Measurements from ENCODE around the gene NRCAM.
"Not testable (repeated sequence)": the region's sequence is repeated elsewhere in the genome, so short reads cannot be mapped to it uniquely, and the experiment has no call there.

NRCAM gene

GRCh38 chr7:108395426-108395825, 60.8 kb downstream of the NRCAM start:
- DNase-seq (no peak), ATAC-seq (no peak)

GRCh38 chr7:108393097-108393496, 63.1 kb downstream of the NRCAM start:
- not testable (repeated sequence) for DNase-seq, ATAC-seq

GRCh38 chr7:108387686-108388085, 68.5 kb downstream of the NRCAM start:
- DNase-seq, ATAC-seq: not testable (repeated sequence)

GRCh38 chr7:108385834-108386422, 70.3 kb downstream of the NRCAM start:
- DNase-seq: no peak
- ATAC-seq: no peak

- no peak for DNase-seq
- peak; percentile 61 for ATAC-seq
Measured at GRCh38 chr7:108384716-108385483, 71.3 kb downstream of the NRCAM start.

GRCh38 chr7:108382932-108383331, 73.3 kb downstream of the NRCAM start:
- ATAC-seq (no peak), DNase-seq (no peak)

- ATAC-seq: no peak
- DNase-seq: no peak
Measured at GRCh38 chr7:108380517-108380916, 75.7 kb downstream of the NRCAM start.

- no peak for ATAC-seq
Measured at GRCh38 chr7:108376206-108376605, 80.0 kb downstream of the NRCAM start.

GRCh38 chr7:108375668-108376067, 80.6 kb downstream of the NRCAM start:
- no peak for DNase-seq
- ATAC-seq: no peak

More at GRCh38 chr7:108376206-108376605, 80.0 kb downstream of the NRCAM start:
- DNase-seq: no peak

GRCh38 chr7:108374899-108375298, 81.3 kb downstream of the NRCAM start:
- no peak for ATAC-seq

GRCh38 chr7:108372618-108373017, 83.6 kb downstream of the NRCAM start:
- no peak for DNase-seq
- no peak for ATAC-seq

More at GRCh38 chr7:108374899-108375298, 81.3 kb downstream of the NRCAM start:
- no peak for DNase-seq

GRCh38 chr7:108370616-108371015, 85.6 kb downstream of the NRCAM start:
- no peak for DNase-seq
- no peak for ATAC-seq

GRCh38 chr7:108368466-108368865, 87.8 kb downstream of the NRCAM start:
- ATAC-seq (no peak), DNase-seq (no peak)

- ATAC-seq (no peak), DNase-seq (no peak)
Measured at GRCh38 chr7:108367946-108368345, 88.3 kb downstream of the NRCAM start.

GRCh38 chr7:108367314-108367713, 88.9 kb downstream of the NRCAM start:
- DNase-seq (no peak), ATAC-seq (no peak)

- DNase-seq (no peak), ATAC-seq (no peak)
Measured at GRCh38 chr7:108363659-108364058, 92.6 kb downstream of the NRCAM start.

GRCh38 chr7:108360058-108360800, 96.0 kb downstream of the NRCAM start:
- DNase-seq (no peak), ATAC-seq (no peak)

GRCh38 chr7:108358553-108358952, 97.7 kb downstream of the NRCAM start:
- no peak for DNase-seq
- ATAC-seq: no peak

GRCh38 chr7:108351729-108352131, 104.5 kb downstream of the NRCAM start:
- DNase-seq (no peak), ATAC-seq (no peak)

GRCh38 chr7:108348913-108349312, 107.3 kb downstream of the NRCAM start:
- no peak for ATAC-seq
- DNase-seq: no peak

- no peak for ATAC-seq
- no peak for DNase-seq
Measured at GRCh38 chr7:108347616-108348015, 108.6 kb downstream of the NRCAM start.

GRCh38 chr7:108345710-108346336, 110.4 kb downstream of the NRCAM start:
- no peak for ATAC-seq

More at GRCh38 chr7:108345710-108346336, 110.4 kb downstream of the NRCAM start:
- no peak for DNase-seq
